Skeletal muscle tissue (tissue), 4 donors: ENCODE results near the gene SEMA3B. TPM values are rescaled to one million over a fixed set of nuclear protein-coding genes. Genes with fewer than 3 reads are reported as not detected.
"Not testable (repeated sequence)": the region's sequence is repeated elsewhere in the genome, so short reads cannot be mapped to it uniquely, and the experiment has no call there.

ENCODE experiments used
- H3K27ac ChIP-seq: one replicate; pipeline ENCODE4 v1.7.0; 2013; ENCODE audit warnings: mild to moderate bottlenecking, low read depth, low read length, inconsistent platforms
- H3K27me3 ChIP-seq, 3 donors: one replicate each; pipeline ENCODE4 v1.7.0; 2013; ENCODE audit warnings: low read length in 3 of 3; ENCODE audit not compliant: control insufficient read depth in 3 of 3, insufficient read depth in 3 of 3
- H3K36me3 ChIP-seq, 3 donors: one replicate each; pipeline ENCODE4 v1.7.0; 2013; ENCODE audit warnings: low read length in 3 of 3; ENCODE audit not compliant: control insufficient read depth in 3 of 3, insufficient read depth in 3 of 3
- H3K4me1 ChIP-seq, 3 donors: one replicate each; pipeline ENCODE4 v1.7.0; 2013; ENCODE audit warnings: low read length in 3 of 3, mild to moderate bottlenecking in 3 of 3; ENCODE audit not compliant: control insufficient read depth in 3 of 3, insufficient read depth in 3 of 3
- H3K4me3 ChIP-seq, 3 donors: one replicate each; pipeline ENCODE4 v1.7.0; 2013; ENCODE audit warnings: low read length in 3 of 3
- H3K9ac ChIP-seq, 3 donors: one replicate each; pipeline ENCODE4 v1.7.0; 2013; ENCODE audit warnings: low read length in 3 of 3, mild to moderate bottlenecking in 3 of 3, moderate library complexity in 2 of 3, low read depth in 1 of 3
- H3K9me3 ChIP-seq, 3 donors: one replicate each; pipeline ENCODE4 v1.7.0; 2013; ENCODE audit warnings: low read length in 3 of 3; ENCODE audit not compliant: control insufficient read depth in 3 of 3
- total RNA-seq: library from RNA; depleted of rRNA; stranded (reverse); fragments of >200 nt; gene quantifications from one replicate; pipeline ENCODE4 v1.2.3, GENCODE V29; 2014
- donor health status: Osteomylitis.

Gene SEMA3B
- total RNA-seq, 1 donor from 2014 or later: 19.8 TPM

GRCh38 chr3:50303013-50303815 is 34.3 kb downstream of the SEMA3B start, which contains the start of gene HYAL1:
Gene HYAL1 (minus strand): TSS chr3:50303574. CDS start chr3:50302956, 618 bp downstream.
- Histone ChIP-seq H3K36me3 (peaks cover 0 to 2% (median 0%) of the 10 kb centered on the region in 3 donors), H3K9me3 (no peaks in the 10 kb centered on the region), H3K27ac (peak within 1 kb of the TSS; percentile 65), H3K4me1 (peaks cover 41 to 45% (median 42%) of the 10 kb centered on the region in 3 donors), H3K27me3 (no peaks in the 10 kb centered on the region), H3K4me3 (peak within 1 kb of the TSS; percentile 35 to 70 (median 59)), H3K9ac (peak within 1 kb of the TSS; percentile 56 to 81 (median 63))

GRCh38 chr3:50304601-50305000 is 35.7 kb downstream of the SEMA3B start:
- Histone ChIP-seq H3K9me3 (no peaks in the 10 kb centered on the region), H3K4me3 (no peak overlapping the region), H3K36me3 (peaks cover 0 to 2% (median 0%) of the 10 kb centered on the region in 3 donors), H3K9ac (peak overlapping the region in 1 of 3 donors; percentile 16), H3K4me1 (peaks cover 31 to 34% (median 33%) of the 10 kb centered on the region in 3 donors), H3K27ac (no peak overlapping the region), H3K27me3 (no peaks in the 10 kb centered on the region)

- not testable (repeated sequence) for H3K9me3 ChIP-seq, H3K27ac ChIP-seq, H3K9ac ChIP-seq, H3K4me3 ChIP-seq, H3K27me3 ChIP-seq, H3K36me3 ChIP-seq
- H3K4me1 ChIP-seq: peaks cover 9 to 19% (median 16%) of the 10 kb centered on the region in 3 donors
Measured at GRCh38 chr3:50312041-50312440, 43.1 kb downstream of the SEMA3B start.

- no peak overlapping the region for H3K4me3 ChIP-seq
- H3K27ac ChIP-seq: no peak overlapping the region
- no peaks in the 10 kb centered on the region for H3K9me3 ChIP-seq
- peaks cover 31 to 42% (median 38%) of the 10 kb centered on the region in 3 donors for H3K4me1 ChIP-seq
- peaks cover 22 to 26% (median 25%) of the 10 kb centered on the region in 3 donors for H3K36me3 ChIP-seq
- no peaks in the 10 kb centered on the region for H3K27me3 ChIP-seq
- H3K9ac ChIP-seq: peak overlapping the region in 1 of 3 donors; percentile 60
Measured at GRCh38 chr3:50314342-50314741, 45.4 kb downstream of the SEMA3B start.

GRCh38 chr3:50314816-50315215 is 45.9 kb downstream of the SEMA3B start:
- Histone ChIP-seq H3K4me3 (no peak overlapping the region), H3K27ac (no peak overlapping the region), H3K9me3 (no peaks in the 10 kb centered on the region), H3K9ac (no peak overlapping the region), H3K27me3 (no peaks in the 10 kb centered on the region), H3K4me1 (peaks cover 36 to 47% (median 42%) of the 10 kb centered on the region in 3 donors), H3K36me3 (peaks cover 27 to 31% (median 30%) of the 10 kb centered on the region in 3 donors)

- Histone ChIP-seq H3K9ac (peak overlapping the region in 1 of 3 donors; percentile 51), H3K27ac (no peak overlapping the region), H3K4me3 (no peak overlapping the region), H3K36me3 (peaks cover 28 to 34% (median 31%) of the 10 kb centered on the region in 3 donors), H3K9me3 (no peaks in the 10 kb centered on the region), H3K4me1 (peaks cover 47 to 59% (median 53%) of the 10 kb centered on the region in 3 donors), H3K27me3 (no peaks in the 10 kb centered on the region)
Measured at GRCh38 chr3:50316657-50317242, 47.8 kb downstream of the SEMA3B start.

GRCh38 chr3:50317300-50317699 is 48.4 kb downstream of the SEMA3B start:
- H3K27ac ChIP-seq: no peak overlapping the region
- peaks cover 53 to 64% (median 58%) of the 10 kb centered on the region in 3 donors for H3K4me1 ChIP-seq
- no peaks in the 10 kb centered on the region for H3K27me3 ChIP-seq
- H3K9me3 ChIP-seq: no peaks in the 10 kb centered on the region
- H3K4me3 ChIP-seq: no peak overlapping the region
- peaks cover 28 to 34% (median 31%) of the 10 kb centered on the region in 3 donors for H3K36me3 ChIP-seq
- H3K9ac ChIP-seq: peak overlapping the region in 1 of 3 donors; percentile 51

GRCh38 chr3:50318163-50318562 is 49.2 kb downstream of the SEMA3B start:
- peaks cover 55 to 72% (median 65%) of the 10 kb centered on the region in 3 donors for H3K4me1 ChIP-seq
- H3K27ac ChIP-seq: no peak overlapping the region

GRCh38 chr3:50318615-50319014 is 49.7 kb downstream of the SEMA3B start:
- no peak overlapping the region for H3K27ac ChIP-seq
- peaks cover 55 to 72% (median 67%) of the 10 kb centered on the region in 3 donors for H3K4me1 ChIP-seq
- peak overlapping the region in 2 of 3 donors; percentile 43 to 60 for H3K9ac ChIP-seq

More at GRCh38 chr3:50318163-50318562, 49.2 kb downstream of the SEMA3B start:
- Histone ChIP-seq H3K27me3 (no peaks in the 10 kb centered on the region), H3K36me3 (peaks cover 28 to 34% (median 31%) of the 10 kb centered on the region in 3 donors), H3K9ac (peak overlapping the region in 2 of 3 donors; percentile 51 to 60), H3K9me3 (no peaks in the 10 kb centered on the region), H3K4me3 (peak overlapping the region in 2 of 3 donors; percentile 17 to 45)

More at GRCh38 chr3:50318615-50319014, 49.7 kb downstream of the SEMA3B start:
- Histone ChIP-seq H3K4me3 (peak overlapping the region; percentile 17 to 45 (median 38)), H3K36me3 (peaks cover 28 to 34% (median 31%) of the 10 kb centered on the region in 3 donors), H3K27me3 (no peaks in the 10 kb centered on the region), H3K9me3 (no peaks in the 10 kb centered on the region)
